Kidney epithelial cell (primary cell): ENCODE measurements around the gene GREB1. TPM values are rescaled to one million over a fixed set of nuclear protein-coding genes. Genes with fewer than 3 reads are reported as not detected.

Source experiments
- DNase-seq: peaks from one replicate; pipeline ENCODE4 v3.0.0-alpha.2; 2010; ENCODE audit warnings: low read depth
- H3K27me3 ChIP-seq: 2 replicates; pipeline ENCODE4 v1.6.0; 2011; ENCODE audit warnings: low read length; ENCODE audit not compliant: control insufficient read depth, insufficient read depth
- H3K36me3 ChIP-seq: 2 replicates; pipeline ENCODE4 v1.5.1; 2011; ENCODE audit warnings: low read length; ENCODE audit not compliant: control insufficient read depth, insufficient read depth
- H3K4me3 ChIP-seq: 2 replicates; pipeline ENCODE4 v1.5.1; 2011; ENCODE audit warnings: low read depth, mild to moderate bottlenecking, control low read depth, low read length
- total RNA-seq: library from RNA; depleted of rRNA; stranded (reverse); fragments of >200 nt; gene quantifications from 2 replicates; pipeline ENCODE4 v1.2.3, GENCODE V29; 2015
- TF ChIP-seq, protein P1 (sequence below): IDR thresholded peaks from 2 replicates; pipeline ENCODE4 v1.5.1; 2011; ENCODE audit warnings: mild to moderate bottlenecking, moderate library complexity, low read length, control low read depth, inconsistent platforms; ENCODE audit not compliant: insufficient read depth, poor library complexity, severe bottlenecking

GREB1 gene
- total RNA-seq, 1 donor from 2014 or later, result 2.8 TPM

DNA sequence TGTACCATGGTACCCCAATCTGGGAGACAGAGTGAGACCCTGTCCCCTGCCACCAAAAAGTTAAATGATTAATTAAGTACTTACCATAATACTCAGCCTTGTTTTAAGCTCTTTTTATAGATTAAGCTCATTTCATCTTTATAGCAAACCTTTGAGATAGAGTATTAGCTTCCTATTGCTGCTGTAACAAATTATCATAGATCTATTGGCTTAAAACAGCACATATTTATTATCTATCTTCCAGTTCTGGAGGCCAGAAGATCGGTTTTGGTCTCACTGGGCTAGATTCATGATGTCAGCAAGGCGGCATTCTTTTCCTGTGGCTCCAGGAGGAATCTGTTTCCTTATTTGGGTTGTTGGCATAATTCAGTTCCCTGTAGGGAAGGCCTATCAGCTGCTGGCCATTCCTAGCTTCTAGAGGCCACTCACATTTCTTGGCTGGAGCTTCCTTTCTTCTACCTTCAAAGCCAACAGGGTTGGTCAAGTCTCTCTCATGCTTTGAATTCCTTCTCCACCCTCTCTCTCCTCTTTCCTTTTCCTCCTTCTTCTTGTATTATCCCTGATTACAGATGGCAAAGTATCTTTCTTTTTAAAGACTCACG is 13.7 kb upstream of the GREB1 start:
- no peak for DNase-seq
- H3K4me3 ChIP-seq, result no peak overlapping the region
- no peaks in the 10 kb centered on the region for H3K36me3 ChIP-seq
- TF ChIP-seq, protein P1, sequence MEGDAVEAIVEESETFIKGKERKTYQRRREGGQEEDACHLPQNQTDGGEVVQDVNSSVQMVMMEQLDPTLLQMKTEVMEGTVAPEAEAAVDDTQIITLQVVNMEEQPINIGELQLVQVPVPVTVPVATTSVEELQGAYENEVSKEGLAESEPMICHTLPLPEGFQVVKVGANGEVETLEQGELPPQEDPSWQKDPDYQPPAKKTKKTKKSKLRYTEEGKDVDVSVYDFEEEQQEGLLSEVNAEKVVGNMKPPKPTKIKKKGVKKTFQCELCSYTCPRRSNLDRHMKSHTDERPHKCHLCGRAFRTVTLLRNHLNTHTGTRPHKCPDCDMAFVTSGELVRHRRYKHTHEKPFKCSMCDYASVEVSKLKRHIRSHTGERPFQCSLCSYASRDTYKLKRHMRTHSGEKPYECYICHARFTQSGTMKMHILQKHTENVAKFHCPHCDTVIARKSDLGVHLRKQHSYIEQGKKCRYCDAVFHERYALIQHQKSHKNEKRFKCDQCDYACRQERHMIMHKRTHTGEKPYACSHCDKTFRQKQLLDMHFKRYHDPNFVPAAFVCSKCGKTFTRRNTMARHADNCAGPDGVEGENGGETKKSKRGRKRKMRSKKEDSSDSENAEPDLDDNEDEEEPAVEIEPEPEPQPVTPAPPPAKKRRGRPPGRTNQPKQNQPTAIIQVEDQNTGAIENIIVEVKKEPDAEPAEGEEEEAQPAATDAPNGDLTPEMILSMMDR, result no peak
- H3K27me3 ChIP-seq, result no peaks in the 10 kb centered on the region

DNA sequence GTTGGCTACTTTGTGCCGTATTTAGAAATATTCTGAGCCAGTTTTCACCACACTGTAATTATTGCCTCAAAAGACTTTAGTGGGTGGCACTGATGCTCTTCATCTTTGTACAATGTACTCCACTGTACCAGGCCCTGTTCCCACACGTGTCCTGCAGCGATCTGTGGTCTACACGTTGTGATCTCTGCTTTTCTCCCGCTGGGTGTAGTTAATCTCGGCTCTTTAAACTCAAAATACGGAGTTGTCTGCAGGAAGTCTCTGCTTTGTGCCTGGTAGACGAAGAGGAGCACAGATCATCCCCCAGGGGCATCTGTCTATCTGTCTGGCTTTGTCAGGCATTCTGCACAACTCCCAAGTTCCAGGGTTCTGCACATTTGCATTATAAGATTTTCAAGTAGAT is 12.1 kb upstream of the GREB1 start:
- TF ChIP-seq, protein P1, result no peak
- DNase-seq, result no peak
- Histone ChIP-seq H3K36me3 (no peaks in the 10 kb centered on the region), H3K4me3 (no peak overlapping the region), H3K27me3 (no peaks in the 10 kb centered on the region)

DNA sequence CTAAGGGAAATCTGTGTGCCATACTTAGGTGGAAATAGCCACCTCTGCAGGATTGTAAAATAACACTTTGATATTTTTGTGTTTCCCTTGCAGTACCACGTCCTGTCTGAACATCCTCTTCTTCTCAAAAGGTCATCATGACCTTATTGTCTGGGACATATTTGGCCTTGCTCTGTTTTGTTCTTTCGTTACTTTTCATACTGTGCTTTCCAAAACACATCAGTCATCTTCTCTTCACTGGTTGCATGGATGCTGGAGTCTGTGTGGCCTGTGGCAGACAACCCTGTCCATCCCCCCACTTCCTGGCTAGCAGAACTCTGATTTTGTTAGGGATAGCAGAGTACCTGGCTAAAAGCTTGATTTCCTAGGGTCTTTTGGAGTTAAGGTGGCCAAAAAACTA is 9.4 kb upstream of the GREB1 start:
- DNase-seq, result no peak
- Histone ChIP-seq H3K36me3 (no peaks in the 10 kb centered on the region), H3K27me3 (peaks cover 3% of the 10 kb centered on the region), H3K4me3 (no peak overlapping the region)
- TF ChIP-seq, protein P1, result no peak

DNA sequence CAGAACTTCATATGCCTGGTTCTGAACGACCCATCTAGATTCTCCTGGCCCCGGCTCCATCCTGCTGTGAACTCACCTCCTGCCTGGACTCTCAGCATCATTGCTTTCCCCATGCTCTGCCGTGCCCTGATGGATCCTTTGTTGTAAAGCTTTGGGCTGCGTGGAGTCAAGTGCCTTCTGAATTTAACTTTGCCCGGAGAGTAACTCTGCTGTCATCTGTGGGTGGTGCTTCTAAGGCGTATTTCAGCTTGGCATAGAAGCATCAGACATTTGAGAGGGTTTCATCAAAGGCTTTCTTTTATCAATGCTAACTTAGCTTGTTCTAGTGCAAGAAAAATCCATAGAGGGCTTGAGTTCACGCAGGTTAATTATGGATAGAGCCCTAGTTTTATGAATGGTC is 8.1 kb upstream of the GREB1 start:
- peaks cover 3% of the 10 kb centered on the region for H3K27me3 ChIP-seq
- H3K36me3 ChIP-seq, result no peaks in the 10 kb centered on the region
- TF ChIP-seq, protein P1, result no peak
- DNase-seq, result no peak
- no peak overlapping the region for H3K4me3 ChIP-seq

DNA sequence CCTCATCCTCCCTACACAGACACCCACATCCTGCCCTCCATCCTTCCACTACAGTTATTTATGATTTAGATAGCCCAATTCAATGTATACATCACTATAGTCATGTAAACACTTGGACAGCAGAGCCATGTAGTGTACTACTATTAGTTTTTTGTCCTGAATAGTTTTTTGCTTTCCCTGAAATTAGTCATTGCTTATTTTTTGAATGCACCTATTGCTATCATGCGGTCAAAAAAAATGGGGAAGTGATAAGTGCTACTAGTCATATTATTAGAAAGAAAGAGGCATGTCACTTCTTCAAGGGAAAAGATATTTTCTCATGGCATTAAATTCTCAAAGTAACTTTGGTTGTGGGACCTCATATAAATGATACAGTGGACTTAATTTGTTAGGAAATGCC is 6.8 kb upstream of the GREB1 start:
- TF ChIP-seq, protein P1, result no peak
- no peak for DNase-seq
- Histone ChIP-seq H3K4me3 (no peak overlapping the region), H3K36me3 (no peaks in the 10 kb centered on the region), H3K27me3 (peaks cover 3% of the 10 kb centered on the region)

DNA sequence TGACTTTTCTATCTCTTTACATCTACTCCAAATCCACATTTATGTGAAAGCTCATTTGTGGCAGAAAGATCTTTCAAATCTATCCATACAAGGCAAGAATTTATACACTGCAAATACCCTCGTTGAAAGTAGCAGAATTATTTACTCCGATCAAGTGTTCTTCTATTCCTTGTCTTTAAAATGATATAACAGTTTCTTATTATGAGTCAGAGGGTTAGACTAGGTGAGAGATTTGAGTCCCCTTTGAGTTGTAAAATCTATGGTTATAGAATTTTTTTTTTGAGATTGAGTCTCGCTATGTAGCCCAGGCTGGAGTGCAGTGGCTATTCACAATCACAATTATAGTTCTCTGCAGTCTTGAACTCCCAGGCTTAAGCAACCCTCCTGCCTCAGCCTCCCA is 5.6 kb upstream of the GREB1 start:
- no peak for DNase-seq
- H3K27me3 ChIP-seq, result peaks cover 3% of the 10 kb centered on the region
- H3K36me3 ChIP-seq, result no peaks in the 10 kb centered on the region
- no peak overlapping the region for H3K4me3 ChIP-seq
- TF ChIP-seq, protein P1, result no peak
